GM12878 (cell line): ENCODE results near the gene EPHA7. TPM values are rescaled to one million over a fixed set of nuclear protein-coding genes. Genes with fewer than 3 reads are reported as not detected.

Experiments used
- ATAC-seq: fragments of 200-7000 bp; cut with Tn5 transposase; 3 replicates; pipeline ENCODE4 v1.9.1; 2020; ENCODE audit warnings: mild to moderate bottlenecking, moderate library complexity
- BruUV-seq: library from RNA; stranded (reverse); fragments of 400-500 nt; replicated peaks from 2 replicates; lab custom pipeline; 2021; lab: Mats Ljungman, UMichigan
- CTCF ChIA-PET: fragments of 300-600 bp; sonication (Branson Sonifier 250); formaldehyde crosslinking; extraction: SDS; loops from one replicate; lab custom pipeline; 2021; ENCODE audit warnings: inconsistent platforms; lab: Yijun Ruan, JAX
- POLR2A ChIA-PET: fragments of 350-600 bp; formaldehyde crosslinking; extraction: SDS; loops from one replicate; lab custom pipeline; 2021; ENCODE audit warnings: inconsistent platforms; lab: Charles Lee
- RAD21 ChIA-PET: fragments of 300-600 bp; sonication (Branson Sonifier 250); formaldehyde crosslinking; loops from one replicate; lab custom pipeline; 2023; ENCODE audit warnings: antibody characterized with exemption; ENCODE audit not compliant: unreplicated experiment; lab: Charles Lee
- SMC1A ChIA-PET: fragments of 300-600 bp; sonication (Branson Sonifier 250); formaldehyde crosslinking; loops from one replicate; lab custom pipeline; 2023; ENCODE audit not compliant: unreplicated experiment, uncharacterized antibody; lab: Charles Lee
- DNase-seq: peaks from one replicate; pipeline ENCODE4 v3.0.0-alpha.2; 2011; ENCODE audit warnings: low read depth, low spot score
- FAIRE-seq: peaks from 3 replicates; lab custom pipeline; 2011; peaks lifted over from hg19 to GRCh38; lab: Jason Lieb, UNC
- H2AFZ ChIP-seq: 2 replicates; pipeline ENCODE4 v1.6.0; 2011; ENCODE audit warnings: low read depth, low read length, control low read depth; ENCODE audit not compliant: control insufficient read depth
- H3K27ac ChIP-seq: 2 replicates; pipeline ENCODE4 v1.5.1; 2011; ENCODE audit warnings: control low read depth; ENCODE audit not compliant: control insufficient read depth, insufficient read depth
- H3K27me3 ChIP-seq, 2 experiments: replicated peaks in 1 of 2; 2 replicates each; pipeline versions ENCODE4 v1.6.0 to v1.6.1; 2011; ENCODE audit warnings: low read length in 1 of 2; ENCODE audit not compliant: control insufficient read depth in 2 of 2, insufficient read depth in 2 of 2
- H3K36me3 ChIP-seq, 2 experiments: 2 replicates each; pipeline ENCODE4 v1.5.1; 2011; ENCODE audit warnings: low read length in 1 of 2; ENCODE audit not compliant: control insufficient read depth in 2 of 2, insufficient read depth in 2 of 2
- H3K4me1 ChIP-seq: 2 replicates; pipeline ENCODE4 v1.6.1; 2011; ENCODE audit warnings: mild to moderate bottlenecking, low read length, moderate library complexity, mixed read lengths; ENCODE audit not compliant: control insufficient read depth, insufficient read depth
- H3K4me2 ChIP-seq: 2 replicates; pipeline ENCODE4 v1.6.0; 2011; ENCODE audit warnings: control low read depth; ENCODE audit not compliant: control insufficient read depth, insufficient read depth
- H3K4me3 ChIP-seq: fragments of 200-600 bp; sonication (generic); 2 replicates; pipeline ENCODE4 v1.5.1; 2016
- H3K79me2 ChIP-seq: 2 replicates; pipeline ENCODE4 v1.6.0; 2011; ENCODE audit warnings: low read length; ENCODE audit not compliant: control insufficient read depth, insufficient read depth
- H3K9ac ChIP-seq: 2 replicates; pipeline ENCODE4 v1.8.0; 2011; ENCODE audit warnings: low read length, control low read depth, mixed read lengths; ENCODE audit not compliant: control insufficient read depth, insufficient read depth
- H3K9me3 ChIP-seq: replicated peaks from 3 replicates; pipeline ENCODE4 v1.5.1; 2011; ENCODE audit warnings: mild to moderate bottlenecking, low read length; ENCODE audit not compliant: control insufficient read depth, insufficient read depth
- H4K20me1 ChIP-seq: 2 replicates; pipeline ENCODE4 v1.6.0; 2011; ENCODE audit not compliant: control insufficient read depth, insufficient read depth
- BMI1 ChIP-seq: fragments of 450-650 bp; IDR thresholded peaks from 2 replicates; pipeline ENCODE4 v1.6.1; 2016; ENCODE audit warnings: mild to moderate bottlenecking, moderate library complexity, borderline replicate concordance
- CBX5 ChIP-seq: sonication (generic); IDR thresholded peaks from 2 replicates; pipeline ENCODE4 v1.6.1; 2016; ENCODE audit warnings: low read depth, moderate library complexity, mild to moderate bottlenecking, inconsistent platforms
- E4F1 ChIP-seq: fragments of 450-650 bp; IDR thresholded peaks from 2 replicates; pipeline ENCODE4 v1.6.1; 2018; ENCODE audit warnings: borderline replicate concordance, mild to moderate bottlenecking; ENCODE audit not compliant: partially characterized antibody
- EZH2 ChIP-seq: IDR thresholded peaks from 2 replicates; pipeline ENCODE4 v1.6.1; 2012; ENCODE audit warnings: low read depth, mild to moderate bottlenecking, control low read depth, inconsistent platforms, low read length, borderline replicate concordance; ENCODE audit not compliant: control insufficient read depth
- GATAD2B ChIP-seq: fragments of 450-650 bp; conservative IDR thresholded peaks from 2 replicates; pipeline ENCODE4 v1.6.1; 2017; ENCODE audit warnings: low read depth, mild to moderate bottlenecking, moderate library complexity
- PAX8 ChIP-seq: fragments of 450-650 bp; IDR thresholded peaks from 2 replicates; pipeline ENCODE4 v1.6.1; 2017; ENCODE audit warnings: mild to moderate bottlenecking, moderate library complexity
- POLR2AphosphoS5 ChIP-seq: IDR thresholded peaks from 2 replicates; pipeline ENCODE4 v1.6.1; 2011; ENCODE audit warnings: mild to moderate bottlenecking, low read length, inconsistent platforms
- SREBF2 ChIP-seq: IDR thresholded peaks from 2 replicates; pipeline ENCODE4 v1.6.1; 2012; ENCODE audit warnings: mild to moderate bottlenecking, low read length
- TAF1 ChIP-seq: IDR thresholded peaks from 2 replicates; pipeline ENCODE4 v1.6.1; 2011; ENCODE audit warnings: mild to moderate bottlenecking, low read depth, low read length, borderline replicate concordance
- WRNIP1 ChIP-seq: IDR thresholded peaks from 2 replicates; pipeline ENCODE4 v1.6.1; 2011; ENCODE audit warnings: low read depth, low read length, improper control_type of control experiment, borderline replicate concordance
- WGBS: methylation state at CpG from one replicate; pipeline ENCODE4 v1.1.6; 2016; ENCODE audit warnings: low lambda C conversion rate; ENCODE audit not compliant: insufficient replicate concordance, insufficient coverage; ENCODE audit errors: missing lambda C conversion rate; 5-methylcytosine and 5-hydroxymethylcytosine counted together
- in situ Hi-C: fragments of 300-500 bp; cut with MboI; formaldehyde crosslinking; loops from 9 replicates; pipeline ENCODE4 v1.14.3; 2018; ENCODE audit warnings: mixed read lengths
- intact Hi-C: fragments of 100-400 bp; cut with micrococcal nuclease; formaldehyde crosslinking; loops from one replicate; pipeline ENCODE4 v1.14.2; 2022; ENCODE audit not compliant: unreplicated experiment
- polyA plus RNA-seq, 11 experiments: library from polyadenylated mRNA; depleted of rRNA in 4 of 11; unstranded in 6 of 11; stranded (reverse) in 5 of 11; fragments of >200 nt; fragmentation: Nextera tagmentation in 4 of 11; fragmentation: Illumina TruSeq in 1 of 11; extraction: Ambion mirVana in 4 of 11; extraction: Trizol in 1 of 11; gene quantifications; 1 replicate in 1 of 11; 2 replicates in 10 of 11; pipeline versions ENCODE4 v1.2.1 to v1.2.3, GENCODE V29; 2011 to 2016; ENCODE audit warnings: inconsistent platforms in 2 of 11, missing spikeins in 2 of 11, low read depth in 1 of 11
- total RNA-seq, 4 experiments: library from RNA; depleted of rRNA in 3 of 4; stranded (reverse); fragments of >200 nt in 3 of 4; fragmentation: Illumina TruSeq in 1 of 4; extraction: Trizol in 1 of 4; gene quantifications; 2 replicates each; pipeline versions ENCODE4 v1.2.1 to v1.2.3, GENCODE V29; 2013 to 2021
- TF ChIP-seq, protein P1 (sequence below): IDR thresholded peaks from 2 replicates; pipeline ENCODE4 v1.6.1; 2011; ENCODE audit warnings: borderline replicate concordance, low read depth, mild to moderate bottlenecking, moderate library complexity, low read length; ENCODE audit not compliant: insufficient read depth, poor library complexity, severe bottlenecking
- TF ChIP-seq, protein P2 (sequence below), 3 experiments: IDR thresholded peaks in 2 of 3; conservative IDR thresholded peaks in 1 of 3; 2 replicates each; pipeline ENCODE4 v1.5.1; 2011; ENCODE audit warnings: low read depth in 3 of 3, low read length in 3 of 3, mild to moderate bottlenecking in 3 of 3, control low read depth in 2 of 3, moderate library complexity in 2 of 3, inconsistent platforms in 1 of 3, mixed read lengths in 1 of 3; ENCODE audit not compliant: control insufficient read depth in 2 of 3, insufficient read depth in 1 of 3; ENCODE audit errors: extremely low read depth in 1 of 3

The EPHA7 gene
- total and polyA plus RNA-seq, 10 of the 15 experiments (the other 5 are each of a cell fraction or from before 2014, with no cell fraction given) = not detected

DNA sequence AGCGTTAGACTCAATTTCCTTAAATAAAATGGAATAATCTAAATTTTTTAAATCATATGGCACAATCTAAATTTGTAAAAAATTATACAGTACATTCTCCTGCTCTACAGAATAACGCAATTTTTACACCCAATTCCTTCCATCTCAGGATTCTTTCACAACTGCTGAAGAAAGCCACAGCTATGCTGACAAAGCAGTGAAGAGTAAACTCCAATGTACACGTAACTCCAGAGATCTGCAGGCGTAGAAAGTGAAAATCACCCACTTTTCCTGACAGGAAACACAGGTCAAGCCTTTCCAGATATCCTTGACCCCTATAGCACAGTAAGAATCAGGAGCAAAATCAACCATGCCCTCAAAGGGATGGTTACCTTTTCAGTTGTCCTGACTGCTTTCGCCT is 27.4 kb downstream of the EPHA7 start:
- H3K79me2 ChIP-seq = no peaks in the 10 kb centered on the region
- no peaks in the 10 kb centered on the region for H3K9me3 ChIP-seq
- POLR2A ChIA-PET = no interaction called here
- no peak for FAIRE-seq
- DNase-seq = no peak
- H3K9ac ChIP-seq = no peak overlapping the region
- RAD21 ChIA-PET = no interaction called here
- no peak overlapping the region for H3K4me3 ChIP-seq
- no peaks in the 10 kb centered on the region for H3K4me1 ChIP-seq
- H3K36me3 ChIP-seq = no peaks in the 10 kb centered on the region
- no peaks in the 10 kb centered on the region for H3K27me3 ChIP-seq
- H3K27ac ChIP-seq = no peak overlapping the region
- BruUV-seq = no TSS peak
- no peak overlapping the region for H2AFZ ChIP-seq
- WGBS = 8% methylated on average over 5 of the region's 5 CpGs
- H3K4me2 ChIP-seq = no peak overlapping the region
- SMC1A ChIA-PET = no interaction called here
- CTCF ChIA-PET = interaction anchor here (1.0 kb wide), 1 partner anchor 31 kb away, joined by 3 read pairs; no protein-coding TSS in a partner anchor
- intact Hi-C loops (no loop called here), in situ Hi-C loops (no loop called here)
- ATAC-seq = no peak
- H4K20me1 ChIP-seq = no peaks in the 10 kb centered on the region
- TF ChIP-seq WRNIP1 = no peak
- TF ChIP-seq, protein P1, sequence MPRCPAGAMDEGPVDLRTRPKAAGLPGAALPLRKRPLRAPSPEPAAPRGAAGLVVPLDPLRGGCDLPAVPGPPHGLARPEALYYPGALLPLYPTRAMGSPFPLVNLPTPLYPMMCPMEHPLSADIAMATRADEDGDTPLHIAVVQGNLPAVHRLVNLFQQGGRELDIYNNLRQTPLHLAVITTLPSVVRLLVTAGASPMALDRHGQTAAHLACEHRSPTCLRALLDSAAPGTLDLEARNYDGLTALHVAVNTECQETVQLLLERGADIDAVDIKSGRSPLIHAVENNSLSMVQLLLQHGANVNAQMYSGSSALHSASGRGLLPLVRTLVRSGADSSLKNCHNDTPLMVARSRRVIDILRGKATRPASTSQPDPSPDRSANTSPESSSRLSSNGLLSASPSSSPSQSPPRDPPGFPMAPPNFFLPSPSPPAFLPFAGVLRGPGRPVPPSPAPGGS = no peak
- no peak for TF ChIP-seq CBX5
- TF ChIP-seq SREBF2 = no peak

DNA sequence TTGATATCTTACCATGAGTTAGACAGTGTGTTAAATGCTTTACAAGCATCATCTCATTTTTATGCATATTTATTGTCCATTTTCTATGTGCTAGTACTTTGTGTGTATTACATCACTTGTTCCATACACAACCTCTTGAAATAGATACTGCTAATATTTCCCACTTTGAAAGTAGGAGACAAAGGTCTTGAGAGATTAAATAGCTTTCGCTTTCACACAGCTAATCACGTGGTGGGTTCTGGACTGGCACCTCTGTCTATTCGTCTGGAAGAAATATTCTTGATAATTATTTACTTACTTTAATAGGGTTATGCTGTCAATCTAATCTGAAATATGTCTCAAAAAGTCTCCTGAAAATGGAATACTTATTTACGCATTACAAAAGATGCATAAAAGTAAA is 30.2 kb downstream of the EPHA7 start:
- Histone ChIP-seq H3K36me3 (no peaks in the 10 kb centered on the region), H3K4me3 (no peak overlapping the region), H2AFZ (no peak overlapping the region), H3K79me2 (no peaks in the 10 kb centered on the region), H3K9me3 (no peaks in the 10 kb centered on the region), H3K4me1 (no peaks in the 10 kb centered on the region), H4K20me1 (no peaks in the 10 kb centered on the region), H3K27me3 (no peaks in the 10 kb centered on the region), H3K27ac (no peak overlapping the region), H3K9ac (no peak overlapping the region), H3K4me2 (no peak overlapping the region)
- ChIA-PET SMC1A (no interaction called here), POLR2A (no interaction called here), RAD21 (no interaction called here), CTCF (no interaction called here)
- intact Hi-C loops (no loop called here), in situ Hi-C loops (no loop called here)
- DNase-seq (no peak), FAIRE-seq (no peak), ATAC-seq (0 out of 3 replicates have a peak, but pooled peaks have one; percentile 32)
- BruUV-seq = no TSS peak
- 22% methylated on average over 4 of the region's 4 CpGs for WGBS
- no peak for TF ChIP-seq BMI1
- TF ChIP-seq EZH2 = no peak
- TF ChIP-seq E4F1 = no peak
- TF ChIP-seq GATAD2B = no peak
- no peak for TF ChIP-seq PAX8
- no peak for TF ChIP-seq TAF1
- no peak for TF ChIP-seq POLR2AphosphoS5
- TF ChIP-seq, protein P2, sequence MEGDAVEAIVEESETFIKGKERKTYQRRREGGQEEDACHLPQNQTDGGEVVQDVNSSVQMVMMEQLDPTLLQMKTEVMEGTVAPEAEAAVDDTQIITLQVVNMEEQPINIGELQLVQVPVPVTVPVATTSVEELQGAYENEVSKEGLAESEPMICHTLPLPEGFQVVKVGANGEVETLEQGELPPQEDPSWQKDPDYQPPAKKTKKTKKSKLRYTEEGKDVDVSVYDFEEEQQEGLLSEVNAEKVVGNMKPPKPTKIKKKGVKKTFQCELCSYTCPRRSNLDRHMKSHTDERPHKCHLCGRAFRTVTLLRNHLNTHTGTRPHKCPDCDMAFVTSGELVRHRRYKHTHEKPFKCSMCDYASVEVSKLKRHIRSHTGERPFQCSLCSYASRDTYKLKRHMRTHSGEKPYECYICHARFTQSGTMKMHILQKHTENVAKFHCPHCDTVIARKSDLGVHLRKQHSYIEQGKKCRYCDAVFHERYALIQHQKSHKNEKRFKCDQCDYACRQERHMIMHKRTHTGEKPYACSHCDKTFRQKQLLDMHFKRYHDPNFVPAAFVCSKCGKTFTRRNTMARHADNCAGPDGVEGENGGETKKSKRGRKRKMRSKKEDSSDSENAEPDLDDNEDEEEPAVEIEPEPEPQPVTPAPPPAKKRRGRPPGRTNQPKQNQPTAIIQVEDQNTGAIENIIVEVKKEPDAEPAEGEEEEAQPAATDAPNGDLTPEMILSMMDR (IDR thresholded peaks at IDR 0.05 in 2 of 3, conservative IDR thresholded peaks at IDR 0.05 in 1 of 3; ENCODE audit: control insufficient read depth in 2 of 3, extremely low read depth in 1 of 3, insufficient read depth in 1 of 3, low read depth in 3 of 3, low read length in 3 of 3) = no peak
